Activated CD4-positive, alpha-beta T cell treated with anti-CD3 and anti-CD28 coated beads, Interleukin-2, amount 10 ng/mL, durations not matched to agents 7 days and 5 days (primary cell): Measurements from ENCODE around the gene TAF1B. TPM values are rescaled to one million over a fixed set of nuclear protein-coding genes. Genes with fewer than 3 reads are reported as not detected.
"Not testable (repeated sequence)": the region's sequence is repeated elsewhere in the genome, so short reads cannot be mapped to it uniquely, and the experiment has no call there.

Experiments
- CTCF ChIA-PET: fragments of 350-600 bp; sonication (Branson Sonifier 250); formaldehyde crosslinking; loops from one replicate; lab custom pipeline; 2021; ENCODE audit warnings: antibody characterized with exemption; lab: Charles Lee
- POLR2A ChIA-PET: fragments of 350-600 bp; sonication (Branson Sonifier 250); formaldehyde crosslinking; loops from one replicate; lab custom pipeline; 2021; ENCODE audit warnings: antibody characterized with exemption; lab: Charles Lee
- DNase-seq: peaks from one replicate; pipeline ENCODE4 v3.0.0-alpha.2; 2020
- H3K27ac Mint-ChIP-seq: one replicate; pipeline ENCODE4 v1.8.0; 2021; ENCODE audit warnings: mild to moderate bottlenecking, moderate library complexity, mixed read lengths
- H3K27me3 Mint-ChIP-seq: one replicate; pipeline ENCODE4 v1.8.0; 2021; ENCODE audit warnings: mixed read lengths
- H3K36me3 Mint-ChIP-seq: one replicate; pipeline ENCODE4 v1.8.0; 2021; ENCODE audit warnings: low read depth, mixed read lengths
- H3K4me1 Mint-ChIP-seq: one replicate; pipeline ENCODE4 v1.8.0; 2021; ENCODE audit warnings: mixed read lengths
- H3K4me3 Mint-ChIP-seq: one replicate; pipeline ENCODE4 v1.8.0; 2021; ENCODE audit warnings: mild to moderate bottlenecking, moderate library complexity, mixed read lengths
- H3K9me3 Mint-ChIP-seq: one replicate; pipeline ENCODE4 v1.8.0; 2021; ENCODE audit warnings: mixed read lengths
- total RNA-seq, 2 experiments: library from RNA; stranded (reverse); gene quantifications; one replicate each; pipeline ENCODE4 v1.2.3, GENCODE V29; 2021

The TAF1B gene
- total RNA-seq, 2 experiments from 2014 or later: 30.6 to 36.2 TPM

GRCh38 chr2:9824441-9824840 is 18.8 kb upstream of the TAF1B start:
- Mint-ChIP-seq H3K4me1 (peaks cover 2% of the 10 kb centered on the region), H3K27me3 (peaks cover 22% of the 10 kb centered on the region)
- POLR2A ChIA-PET: no interaction called here

GRCh38 chr2:9824956-9825720 is 18.1 kb upstream of the TAF1B start:
- Mint-ChIP-seq H3K4me1 (peaks cover 8% of the 10 kb centered on the region), H3K36me3 (no peaks in the 10 kb centered on the region), H3K4me3 (no peak overlapping the region), H3K27ac (no peak overlapping the region), H3K27me3 (peaks cover 27% of the 10 kb centered on the region), H3K9me3 (no peaks in the 10 kb centered on the region)
- ChIA-PET POLR2A (no interaction called here), CTCF (interaction anchor here (0.6 kb wide), 1 partner anchor 818 kb away, joined by 5 read pairs; no protein-coding TSS in a partner anchor)
- no peak for DNase-seq

More at GRCh38 chr2:9824441-9824840, 18.8 kb upstream of the TAF1B start:
- CTCF ChIA-PET: interaction anchor here (0.6 to 0.9 kb wide), 2 partner anchors 11 to 818 kb away, joined by 3 to 5 read pairs; no protein-coding TSS in a partner anchor
- Mint-ChIP-seq H3K4me3 (no peak overlapping the region), H3K36me3 (no peaks in the 10 kb centered on the region), H3K9me3 (no peaks in the 10 kb centered on the region), H3K27ac (no peak overlapping the region)
- DNase-seq: no peak

GRCh38 chr2:9826208-9826607 is 17.1 kb upstream of the TAF1B start:
- Mint-ChIP-seq H3K36me3 (no peaks in the 10 kb centered on the region), H3K4me1 (peaks cover 17% of the 10 kb centered on the region), H3K9me3 (no peaks in the 10 kb centered on the region), H3K4me3 (no peak overlapping the region), H3K27ac (no peak overlapping the region), H3K27me3 (peaks cover 27% of the 10 kb centered on the region)
- ChIA-PET POLR2A (no interaction called here), CTCF (no interaction called here)
- DNase-seq: no peak

GRCh38 chr2:9830685-9831410 is 12.4 kb upstream of the TAF1B start:
- ChIA-PET CTCF (interaction anchor here (0.8 to 2.1 kb wide), 3 partner anchors 12 to 242 kb away, joined by 3 to 15 read pairs (median 5); partner anchors contain the start of gene TAF1B), POLR2A (interaction anchor here (1.0 kb wide), 1 partner anchor 12 kb away, joined by 3 read pairs; the partner anchor contains the start of gene TAF1B)
- no peaks in the 10 kb centered on the region for H3K9me3 Mint-ChIP-seq
- peaks cover 48% of the 10 kb centered on the region for H3K27me3 Mint-ChIP-seq
- no peaks in the 10 kb centered on the region for H3K36me3 Mint-ChIP-seq
- H3K27ac Mint-ChIP-seq: no peak overlapping the region
- H3K4me1 Mint-ChIP-seq: peaks cover 17% of the 10 kb centered on the region
- H3K4me3 Mint-ChIP-seq: no peak overlapping the region
- peak; percentile 26 for DNase-seq

GRCh38 chr2:9831670-9832069 is 11.6 kb upstream of the TAF1B start:
- Mint-ChIP-seq H3K27ac (no peak overlapping the region), H3K4me1 (peaks cover 17% of the 10 kb centered on the region), H3K27me3 (peaks cover 48% of the 10 kb centered on the region), H3K36me3 (no peaks in the 10 kb centered on the region), H3K4me3 (no peak overlapping the region), H3K9me3 (no peaks in the 10 kb centered on the region)
- ChIA-PET POLR2A (no interaction called here), CTCF (interaction anchor here (0.8 to 2.1 kb wide), 2 partner anchors 11 to 54 kb away, joined by 3 to 15 read pairs; partner anchors contain the start of gene TAF1B)
- DNase-seq: no peak

GRCh38 chr2:9832586-9832985 is 10.7 kb upstream of the TAF1B start:
- DNase-seq: no peak
- CTCF ChIA-PET: no interaction called here
- Mint-ChIP-seq H3K36me3 (no peaks in the 10 kb centered on the region), H3K9me3 (no peaks in the 10 kb centered on the region), H3K4me1 (peaks cover 17% of the 10 kb centered on the region), H3K4me3 (no peak overlapping the region), H3K27ac (no peak overlapping the region), H3K27me3 (peaks cover 48% of the 10 kb centered on the region)
- POLR2A ChIA-PET: no interaction called here

- H3K27me3 Mint-ChIP-seq: peaks cover 36% of the 10 kb centered on the region
- POLR2A ChIA-PET, H3K4me3 Mint-ChIP-seq, H3K27ac Mint-ChIP-seq, H3K4me1 Mint-ChIP-seq, H3K36me3 Mint-ChIP-seq, CTCF ChIA-PET, H3K9me3 Mint-ChIP-seq, DNase-seq: not testable (repeated sequence)
These were observed 8.2 kb upstream of the TAF1B start for GRCh38 chr2:9835068-9835467.

- ChIA-PET CTCF (interaction anchor here (1.1 to 1.9 kb wide), 3 partner anchors 11 to 37 kb away, joined by 4 to 5 read pairs (median 4); no protein-coding TSS in a partner anchor), POLR2A (no interaction called here)
- Mint-ChIP-seq H3K36me3 (no peaks in the 10 kb centered on the region), H3K27ac (no peak overlapping the region), H3K27me3 (peaks cover 36% of the 10 kb centered on the region), H3K4me3 (no peak overlapping the region), H3K9me3 (no peaks in the 10 kb centered on the region), H3K4me1 (peaks cover under 1% of the 10 kb centered on the region)
- no peak for DNase-seq
These were observed 7.2 kb upstream of the TAF1B start for GRCh38 chr2:9836074-9836473.

GRCh38 chr2:9836517-9836916 is 6.8 kb upstream of the TAF1B start:
- Mint-ChIP-seq H3K27ac (no peak overlapping the region), H3K4me3 (no peak overlapping the region), H3K36me3 (no peaks in the 10 kb centered on the region), H3K27me3 (peaks cover 34% of the 10 kb centered on the region), H3K9me3 (no peaks in the 10 kb centered on the region), H3K4me1 (no peaks in the 10 kb centered on the region)
- POLR2A ChIA-PET: no interaction called here
- CTCF ChIA-PET: interaction anchor here (0.7 to 1.9 kb wide), 4 partner anchors 10 to 44 kb away, joined by 3 to 5 read pairs (median 4); no protein-coding TSS in a partner anchor
- no peak for DNase-seq

GRCh38 chr2:9837451-9837850 is 5.8 kb upstream of the TAF1B start:
- H3K4me1 Mint-ChIP-seq: peaks cover 2% of the 10 kb centered on the region
- POLR2A ChIA-PET: no interaction called here
- CTCF ChIA-PET: interaction anchor here (1.3 to 1.7 kb wide), 2 partner anchors 24 to 38 kb away, joined by 3 to 4 read pairs; no protein-coding TSS in a partner anchor

GRCh38 chr2:9838391-9838790 is 4.9 kb upstream of the TAF1B start:
- Mint-ChIP-seq H3K27ac (no peak overlapping the region), H3K4me3 (no peak overlapping the region), H3K9me3 (no peaks in the 10 kb centered on the region), H3K36me3 (no peaks in the 10 kb centered on the region), H3K27me3 (peaks cover 23% of the 10 kb centered on the region), H3K4me1 (peaks cover 10% of the 10 kb centered on the region)
- ChIA-PET CTCF (interaction anchor here (0.6 to 1.3 kb wide), 3 partner anchors 10 to 118 kb away, joined by 3 read pairs; no protein-coding TSS in a partner anchor), POLR2A (no interaction called here)
- no peak for DNase-seq

More at GRCh38 chr2:9837451-9837850, 5.8 kb upstream of the TAF1B start:
- H3K27ac Mint-ChIP-seq: no peak overlapping the region
- H3K4me3 Mint-ChIP-seq: no peak overlapping the region
- H3K27me3 Mint-ChIP-seq: peaks cover 27% of the 10 kb centered on the region
- DNase-seq: no peak
- no peaks in the 10 kb centered on the region for H3K36me3 Mint-ChIP-seq
- H3K9me3 Mint-ChIP-seq: no peaks in the 10 kb centered on the region

- POLR2A ChIA-PET: interaction anchor here (0.7 to 0.9 kb wide), 2 partner anchors 12 to 60 kb away, joined by 3 read pairs; no protein-coding TSS in a partner anchor
- DNase-seq: no peak
- Mint-ChIP-seq H3K4me1 (peaks cover 45% of the 10 kb centered on the region), H3K9me3 (no peaks in the 10 kb centered on the region), H3K36me3 (peaks cover 25% of the 10 kb centered on the region), H3K4me3 (peak overlapping the region; percentile 94), H3K27me3 (peaks cover 2% of the 10 kb centered on the region), H3K27ac (peak overlapping the region; percentile 92)
- CTCF ChIA-PET: interaction anchor here (0.8 to 3.1 kb wide), 20 partner anchors 8 to 254 kb away, joined by 3 to 15 read pairs (median 4); no protein-coding TSS in a partner anchor
These were observed 616 bp upstream of the TAF1B start for GRCh38 chr2:9842487-9843228.
